Ovary (tissue), 9 donors: Measurements from ENCODE around the gene RPS19. TPM values are rescaled to one million over a fixed set of nuclear protein-coding genes. Genes with fewer than 3 reads are reported as not detected.

Experiments used
- DNase-seq, 5 donors: peaks; one replicate each; pipeline ENCODE4 v3.0.0-alpha.2; 2019 to 2020
- H3K27ac ChIP-seq, 2 donors: fragments of 200-600 bp; one replicate each; pipeline versions ENCODE4 v1.5.1 to v1.8.0; 2019 to 2022
- H3K27me3 ChIP-seq: fragments of 200-600 bp; one replicate; pipeline ENCODE4 v1.8.0; 2022
- H3K36me3 ChIP-seq: fragments of 200-600 bp; sonication (generic); one replicate; pipeline ENCODE4 v1.5.1; 2019
- H3K4me1 ChIP-seq: one replicate; pipeline ENCODE4 v1.8.1; 2013; ENCODE audit warnings: mild to moderate bottlenecking, moderate library complexity; ENCODE audit not compliant: insufficient read depth
- H3K4me3 ChIP-seq: fragments of 200-600 bp; sonication (generic); one replicate; pipeline ENCODE4 v1.5.1; 2017
- H3K9me3 ChIP-seq, 2 donors: fragments of 200-600 bp in 1 of 2; sonication (generic) in 1 of 2; one replicate each; pipeline versions ENCODE4 v1.5.1 to v1.8.1; 2013 to 2019; ENCODE audit warnings: mild to moderate bottlenecking in 1 of 2, moderate library complexity in 1 of 2
- EP300 ChIP-seq: sonication (generic); formaldehyde crosslinking; IDR thresholded peaks from one replicate; pipeline ENCODE4 v1.6.1; 2017; ENCODE audit warnings: antibody characterized with exemption
- POLR2A ChIP-seq: fragments of 450-650 bp; IDR thresholded peaks from one replicate; pipeline ENCODE4 v1.6.1; 2017; ENCODE audit warnings: antibody characterized with exemption, mild to moderate bottlenecking, moderate library complexity
- WGBS, 3 donors: extraction: QIAGEN DNeasy Blood & Tissue Kit in 1 of 3; methylation state at CpG; one replicate each; pipeline versions ENCODE4 v1.1.5 to v1.1.7; 2013 to 2017; 5-methylcytosine and 5-hydroxymethylcytosine counted together
- intact Hi-C, 4 donors: fragments of 100-400 bp; cut with DNase I; formaldehyde crosslinking; loops; one replicate each; pipeline versions ENCODE4 v1.11.0 to v1.15.1; 2022 to 2023
- polyA plus RNA-seq, 2 donors: library from polyadenylated mRNA; stranded (reverse); fragments of 200-250 nt in 1 of 2; fragments of 350-450 nt in 1 of 2; fragmentation: Illumina TruSeq in 1 of 2; extraction: RNeasy Lipid Tissue Mini Kit (QIAGEN cat#74804) in 1 of 2; gene quantifications; one replicate each; pipeline ENCODE4 v1.2.3, GENCODE V29; 2013 to 2014
- total RNA-seq, 7 donors: library from RNA; depleted of rRNA in 2 of 7; stranded (reverse); fragments of >200 nt in 2 of 7; fragmentation: NEBNext Ultra II Directional in 3 of 7; extraction: Animal tissue kit (Norgen Biotek cat#: 25700) in 3 of 7; gene quantifications; one replicate each; pipeline versions ENCODE4 v1.1.0 to v1.2.4, GENCODE V29; 2016 to 2023
- TF ChIP-seq, protein P1 (sequence below), 3 donors: fragments of 450-650 bp in 2 of 3; fragments of 200-600 bp in 1 of 3; IDR thresholded peaks; one replicate each; pipeline versions ENCODE4 v1.5.1 to v1.8.0; 2016 to 2022; ENCODE audit warnings: antibody characterized with exemption in 3 of 3, mild to moderate bottlenecking in 1 of 3
- donor health status: DM: no; HTN: no; CAD: no; lungs with moderate emphysema.
- donor health status: DM: no; HTN: no; CAD: no.
- donor health status: Bipolar disorder and iron deficiency.
- donor health status: DM: yes; HTN: yes; CAD: no.
- donor health status: DM: no; HTN: no; CAD: no.
- donor health status: DM: yes; HTN: yes; CAD: no.

RPS19 gene
- total and polyA plus RNA-seq, 9 donors: 1,030 to 3,960 (median 2,873) TPM

- Histone ChIP-seq H3K27ac (no peak overlapping the region), H3K4me1 (no peaks in the 10 kb centered on the region), H3K27me3 (no peaks in the 10 kb centered on the region), H3K4me3 (no peak overlapping the region), H3K9me3 (no peaks in the 10 kb centered on the region), H3K36me3 (no peaks in the 10 kb centered on the region)
- TF ChIP-seq, protein P1, sequence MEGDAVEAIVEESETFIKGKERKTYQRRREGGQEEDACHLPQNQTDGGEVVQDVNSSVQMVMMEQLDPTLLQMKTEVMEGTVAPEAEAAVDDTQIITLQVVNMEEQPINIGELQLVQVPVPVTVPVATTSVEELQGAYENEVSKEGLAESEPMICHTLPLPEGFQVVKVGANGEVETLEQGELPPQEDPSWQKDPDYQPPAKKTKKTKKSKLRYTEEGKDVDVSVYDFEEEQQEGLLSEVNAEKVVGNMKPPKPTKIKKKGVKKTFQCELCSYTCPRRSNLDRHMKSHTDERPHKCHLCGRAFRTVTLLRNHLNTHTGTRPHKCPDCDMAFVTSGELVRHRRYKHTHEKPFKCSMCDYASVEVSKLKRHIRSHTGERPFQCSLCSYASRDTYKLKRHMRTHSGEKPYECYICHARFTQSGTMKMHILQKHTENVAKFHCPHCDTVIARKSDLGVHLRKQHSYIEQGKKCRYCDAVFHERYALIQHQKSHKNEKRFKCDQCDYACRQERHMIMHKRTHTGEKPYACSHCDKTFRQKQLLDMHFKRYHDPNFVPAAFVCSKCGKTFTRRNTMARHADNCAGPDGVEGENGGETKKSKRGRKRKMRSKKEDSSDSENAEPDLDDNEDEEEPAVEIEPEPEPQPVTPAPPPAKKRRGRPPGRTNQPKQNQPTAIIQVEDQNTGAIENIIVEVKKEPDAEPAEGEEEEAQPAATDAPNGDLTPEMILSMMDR (IDR thresholded peaks at IDR 0.05): no peak
- TF ChIP-seq EP300 (no peak), POLR2A (no peak)
- WGBS, 3 donors: 50 to 59% (median 53%) methylated on average over 4 of the region's 4 CpGs
- intact Hi-C loops: no loop called here
- DNase-seq: no peak
These were observed 46.1 kb upstream of the RPS19 start for GRCh38 chr19:41813911-41814310.

GRCh38 chr19:41815301-41815700 lies 44.8 kb upstream of the RPS19 start:
- H3K4me1 ChIP-seq: no peaks in the 10 kb centered on the region
- H3K4me3 ChIP-seq: no peak overlapping the region
- no peak for TF ChIP-seq POLR2A
- TF ChIP-seq EP300: no peak
- TF ChIP-seq, protein P1 (IDR thresholded peaks at IDR 0.05): no peak
- no peak for DNase-seq
- WGBS, 3 donors: 72 to 78% (median 73%) methylated on average over 4 of the region's 4 CpGs
- H3K27me3 ChIP-seq: no peaks in the 10 kb centered on the region
- intact Hi-C loops: no loop called here
- H3K9me3 ChIP-seq: no peaks in the 10 kb centered on the region
- no peaks in the 10 kb centered on the region for H3K36me3 ChIP-seq
- no peak overlapping the region for H3K27ac ChIP-seq

GRCh38 chr19:41816761-41817160 lies 43.3 kb upstream of the RPS19 start:
- H3K4me1 ChIP-seq: no peaks in the 10 kb centered on the region
- no peak overlapping the region for H3K4me3 ChIP-seq
- no peak overlapping the region for H3K27ac ChIP-seq
- TF ChIP-seq, protein P1 (IDR thresholded peaks at IDR 0.05): no peak
- TF ChIP-seq POLR2A (no peak), EP300 (no peak)
- no peak for DNase-seq
- no peaks in the 10 kb centered on the region for H3K9me3 ChIP-seq
- no peaks in the 10 kb centered on the region for H3K36me3 ChIP-seq
- intact Hi-C loops: no loop called here
- H3K27me3 ChIP-seq: no peaks in the 10 kb centered on the region
- WGBS, 3 donors: 43 to 58% (median 54%) methylated on average over 2 of the region's 2 CpGs

DNA sequence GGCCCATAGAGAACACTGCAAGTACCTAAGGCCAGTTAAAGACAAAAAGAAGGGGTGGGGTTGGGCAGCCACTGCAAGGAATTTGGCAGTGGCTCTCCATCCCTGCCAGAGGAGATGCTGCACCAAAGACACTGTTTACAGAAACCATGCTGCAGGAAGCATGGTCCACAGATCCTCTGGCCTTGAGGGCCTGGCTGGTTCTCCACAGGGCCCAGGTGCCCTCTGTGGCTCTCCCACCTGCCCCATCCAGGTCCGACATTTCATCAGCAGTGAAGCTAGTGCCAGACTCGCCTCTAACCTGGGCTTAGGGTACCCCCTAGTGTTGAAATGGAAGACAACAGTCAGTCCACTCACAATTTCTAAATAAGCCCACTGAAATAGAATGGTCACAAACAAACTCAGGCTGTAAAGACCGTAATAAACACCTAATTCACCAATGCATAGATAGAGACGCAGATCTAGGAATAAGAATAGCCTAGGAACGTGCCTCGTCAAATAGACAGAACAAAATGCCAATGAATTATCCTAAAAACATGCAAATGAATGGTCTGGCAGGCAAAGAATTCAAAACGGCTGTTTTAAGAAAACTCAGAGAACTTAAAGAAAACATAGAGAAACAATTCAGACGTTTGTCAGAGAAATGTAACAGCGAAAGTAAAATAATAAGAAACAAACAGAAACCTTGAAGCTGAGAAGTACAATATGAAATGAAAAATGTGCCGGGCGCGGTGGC lies 38.9 kb upstream of the RPS19 start:
- no peaks in the 10 kb centered on the region for H3K9me3 ChIP-seq
- no peak overlapping the region for H3K27ac ChIP-seq
- intact Hi-C loops: no loop called here
- no peaks in the 10 kb centered on the region for H3K4me1 ChIP-seq
- no peaks in the 10 kb centered on the region for H3K27me3 ChIP-seq
- no peaks in the 10 kb centered on the region for H3K36me3 ChIP-seq
- 32 to 38% (median 34%) methylated on average over 12 of the region's 12 CpGs for WGBS, 3 donors
- TF ChIP-seq POLR2A (no peak), EP300 (no peak)
- TF ChIP-seq, protein P1 (IDR thresholded peaks at IDR 0.05): no peak
- H3K4me3 ChIP-seq: no peak overlapping the region
- no peak for DNase-seq
